HepG2 (cell line): ENCODE data around the gene SLC27A1. TPM values are rescaled to one million over a fixed set of nuclear protein-coding genes. Genes with fewer than 3 reads are reported as not detected.

Source experiments
- PHB2 ChIP-seq: fragments of 450-650 bp; IDR thresholded peaks from 2 replicates; pipeline ENCODE4 v1.6.1; 2018; ENCODE audit not compliant: partially characterized antibody
- ZNF24 ChIP-seq: fragments of 450-650 bp; IDR thresholded peaks from 2 replicates; pipeline ENCODE4 v1.6.1; 2017; ENCODE audit warnings: antibody characterized with exemption, mild to moderate bottlenecking
- ZNF292 ChIP-seq: sonication (generic); formaldehyde crosslinking; IDR thresholded peaks from 2 replicates; pipeline ENCODE4 v1.8.1; 2022; ENCODE audit warnings: mild to moderate bottlenecking, low read depth, missing genetic modification reagents, borderline replicate concordance
- ZNF33A ChIP-seq: sonication (generic); formaldehyde crosslinking; IDR thresholded peaks from 2 replicates; pipeline ENCODE4 v1.5.1; 2020; ENCODE audit warnings: missing genetic modification reagents, mild to moderate bottlenecking, moderate library complexity, borderline replicate concordance
- ZNF570 ChIP-seq: sonication (generic); formaldehyde crosslinking; IDR thresholded peaks from 2 replicates; pipeline ENCODE4 v1.4.0; 2020; ENCODE audit warnings: mild to moderate bottlenecking, missing genetic modification reagents, borderline replicate concordance
- polyA plus RNA-seq, 8 experiments: library from polyadenylated mRNA; depleted of rRNA in 3 of 8; stranded (reverse) in 7 of 8; unstranded in 1 of 8; fragments of >200 nt; fragmentation: Illumina TruSeq in 4 of 8; extraction: Trizol in 4 of 8; gene quantifications; 2 replicates each; pipeline versions ENCODE4 v1.2.1 to v1.2.3, GENCODE V29; 2011 to 2016; ENCODE audit warnings: low read depth in 4 of 8, missing spikeins in 1 of 8, mixed read lengths in 1 of 8; ENCODE audit not compliant: insufficient read depth in 1 of 8
- total RNA-seq, 5 experiments: library from RNA; depleted of rRNA; stranded (reverse); fragments of >200 nt; fragmentation: Illumina TruSeq; extraction: Trizol; gene quantifications; 2 replicates each; pipeline ENCODE4 v1.2.3, GENCODE V29; 2016; ENCODE audit warnings: low read depth in 1 of 5
- TF ChIP-seq, protein P1 (sequence below): sonication (generic); formaldehyde crosslinking; IDR thresholded peaks from 2 replicates; pipeline ENCODE4 v1.5.1; 2020; ENCODE audit warnings: mild to moderate bottlenecking, moderate library complexity, missing genetic modification reagents
- TF ChIP-seq, protein P2 (sequence below): sonication (generic); formaldehyde crosslinking; IDR thresholded peaks from 2 replicates; pipeline ENCODE4 v1.4.0; 2020; ENCODE audit warnings: missing genetic modification reagents, borderline replicate concordance
- TF ChIP-seq, protein P3 (sequence below): sonication (generic); formaldehyde crosslinking; IDR thresholded peaks from 2 replicates; pipeline ENCODE4 v1.4.0; 2020; ENCODE audit warnings: missing genetic modification reagents
- TF ChIP-seq, protein P4 (sequence below), 2 experiments: IDR thresholded peaks; 2 replicates each; pipeline ENCODE4 v1.6.1; 2011 to 2012; ENCODE audit warnings: low read length in 2 of 2, borderline replicate concordance in 1 of 2, low read depth in 1 of 2, mild to moderate bottlenecking in 1 of 2, moderate library complexity in 1 of 2

The SLC27A1 gene
- total and polyA plus RNA-seq, 2 of the 13 experiments (the other 11 are each of a cell fraction or from before 2014, with no cell fraction given), result 4.1 to 8.8 TPM

DNA sequence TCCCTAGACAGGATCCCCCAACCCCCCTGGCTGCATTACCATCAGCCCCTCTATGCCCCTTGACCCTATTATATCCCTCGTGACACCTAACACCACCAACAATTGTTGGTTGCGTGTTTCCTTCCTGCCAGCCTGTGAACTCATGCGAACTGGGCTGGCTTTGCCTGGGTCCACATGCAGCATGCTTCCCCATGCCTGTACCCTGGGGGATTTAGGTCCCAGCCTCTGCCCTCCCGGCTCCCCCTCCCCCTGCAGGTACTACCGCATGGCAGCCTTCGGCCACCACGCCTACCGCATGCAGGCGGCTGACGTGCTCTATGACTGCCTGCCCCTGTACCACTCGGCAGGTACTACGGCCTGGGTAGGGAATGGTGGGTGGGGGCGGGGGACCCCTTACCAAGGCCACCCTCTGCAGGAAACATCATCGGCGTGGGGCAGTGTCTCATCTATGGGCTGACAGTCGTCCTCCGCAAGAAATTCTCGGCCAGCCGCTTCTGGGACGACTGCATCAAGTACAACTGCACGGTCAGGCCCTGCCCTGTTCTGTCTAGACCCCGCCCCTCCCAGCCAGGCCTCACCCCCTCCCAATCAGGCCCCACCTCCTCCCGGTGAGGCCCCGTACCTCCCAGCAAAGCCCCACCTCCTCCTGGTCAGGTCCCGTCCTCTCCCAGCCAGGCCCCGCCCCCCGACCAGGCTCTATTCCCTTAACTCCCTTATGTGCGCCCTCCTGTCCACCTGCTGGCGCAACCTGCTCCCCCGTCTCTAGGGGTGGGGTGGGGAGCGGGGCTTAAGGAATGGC is 18.5 kb downstream of the SLC27A1 start (continued):
- TF ChIP-seq, protein P1, sequence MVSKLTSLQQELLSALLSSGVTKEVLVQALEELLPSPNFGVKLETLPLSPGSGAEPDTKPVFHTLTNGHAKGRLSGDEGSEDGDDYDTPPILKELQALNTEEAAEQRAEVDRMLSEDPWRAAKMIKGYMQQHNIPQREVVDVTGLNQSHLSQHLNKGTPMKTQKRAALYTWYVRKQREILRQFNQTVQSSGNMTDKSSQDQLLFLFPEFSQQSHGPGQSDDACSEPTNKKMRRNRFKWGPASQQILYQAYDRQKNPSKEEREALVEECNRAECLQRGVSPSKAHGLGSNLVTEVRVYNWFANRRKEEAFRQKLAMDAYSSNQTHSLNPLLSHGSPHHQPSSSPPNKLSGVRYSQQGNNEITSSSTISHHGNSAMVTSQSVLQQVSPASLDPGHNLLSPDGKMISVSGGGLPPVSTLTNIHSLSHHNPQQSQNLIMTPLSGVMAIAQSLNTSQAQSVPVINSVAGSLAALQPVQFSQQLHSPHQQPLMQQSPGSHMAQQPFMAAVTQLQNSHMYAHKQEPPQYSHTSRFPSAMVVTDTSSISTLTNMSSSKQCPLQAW (CRISPR knock-in tag), result peak; percentile 42; the same call in 1 of the 2 replicates
- TF ChIP-seq ZNF570 (CRISPR knock-in tag) (no peak), PHB2 (no peak), ZNF292 (CRISPR knock-in tag) (0 out of 2 replicates have a peak, but pooled peaks have one; percentile 27), ZNF33A (no peak), ZNF24 (no peak)
- TF ChIP-seq, protein P2, sequence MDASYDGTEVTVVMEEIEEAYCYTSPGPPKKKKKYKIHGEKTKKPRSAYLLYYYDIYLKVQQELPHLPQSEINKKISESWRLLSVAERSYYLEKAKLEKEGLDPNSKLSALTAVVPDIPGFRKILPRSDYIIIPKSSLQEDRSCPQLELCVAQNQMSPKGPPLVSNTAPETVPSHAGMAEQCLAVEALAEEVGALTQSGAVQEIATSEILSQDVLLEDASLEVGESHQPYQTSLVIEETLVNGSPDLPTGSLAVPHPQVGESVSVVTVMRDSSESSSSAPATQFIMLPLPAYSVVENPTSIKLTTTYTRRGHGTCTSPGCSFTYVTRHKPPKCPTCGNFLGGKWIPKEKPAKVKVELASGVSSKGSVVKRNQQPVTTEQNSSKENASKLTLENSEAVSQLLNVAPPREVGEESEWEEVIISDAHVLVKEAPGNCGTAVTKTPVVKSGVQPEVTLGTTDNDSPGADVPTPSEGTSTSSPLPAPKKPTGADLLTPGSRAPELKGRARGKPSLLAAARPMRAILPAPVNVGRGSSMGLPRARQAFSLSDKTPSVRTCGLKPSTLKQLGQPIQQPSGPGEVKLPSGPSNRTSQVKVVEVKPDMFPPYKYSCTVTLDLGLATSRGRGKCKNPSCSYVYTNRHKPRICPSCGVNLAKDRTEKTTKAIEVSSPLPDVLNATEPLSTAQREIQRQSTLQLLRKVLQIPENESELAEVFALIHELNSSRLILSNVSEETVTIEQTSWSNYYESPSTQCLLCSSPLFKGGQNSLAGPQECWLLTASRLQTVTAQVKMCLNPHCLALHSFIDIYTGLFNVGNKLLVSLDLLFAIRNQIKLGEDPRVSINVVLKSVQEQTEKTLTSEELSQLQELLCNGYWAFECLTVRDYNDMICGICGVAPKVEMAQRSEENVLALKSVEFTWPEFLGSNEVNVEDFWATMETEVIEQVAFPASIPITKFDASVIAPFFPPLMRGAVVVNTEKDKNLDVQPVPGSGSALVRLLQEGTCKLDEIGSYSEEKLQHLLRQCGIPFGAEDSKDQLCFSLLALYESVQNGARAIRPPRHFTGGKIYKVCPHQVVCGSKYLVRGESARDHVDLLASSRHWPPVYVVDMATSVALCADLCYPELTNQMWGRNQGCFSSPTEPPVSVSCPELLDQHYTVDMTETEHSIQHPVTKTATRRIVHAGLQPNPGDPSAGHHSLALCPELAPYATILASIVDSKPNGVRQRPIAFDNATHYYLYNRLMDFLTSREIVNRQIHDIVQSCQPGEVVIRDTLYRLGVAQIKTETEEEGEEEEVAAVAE (CRISPR knock-in tag), result no peak
- TF ChIP-seq, protein P3, sequence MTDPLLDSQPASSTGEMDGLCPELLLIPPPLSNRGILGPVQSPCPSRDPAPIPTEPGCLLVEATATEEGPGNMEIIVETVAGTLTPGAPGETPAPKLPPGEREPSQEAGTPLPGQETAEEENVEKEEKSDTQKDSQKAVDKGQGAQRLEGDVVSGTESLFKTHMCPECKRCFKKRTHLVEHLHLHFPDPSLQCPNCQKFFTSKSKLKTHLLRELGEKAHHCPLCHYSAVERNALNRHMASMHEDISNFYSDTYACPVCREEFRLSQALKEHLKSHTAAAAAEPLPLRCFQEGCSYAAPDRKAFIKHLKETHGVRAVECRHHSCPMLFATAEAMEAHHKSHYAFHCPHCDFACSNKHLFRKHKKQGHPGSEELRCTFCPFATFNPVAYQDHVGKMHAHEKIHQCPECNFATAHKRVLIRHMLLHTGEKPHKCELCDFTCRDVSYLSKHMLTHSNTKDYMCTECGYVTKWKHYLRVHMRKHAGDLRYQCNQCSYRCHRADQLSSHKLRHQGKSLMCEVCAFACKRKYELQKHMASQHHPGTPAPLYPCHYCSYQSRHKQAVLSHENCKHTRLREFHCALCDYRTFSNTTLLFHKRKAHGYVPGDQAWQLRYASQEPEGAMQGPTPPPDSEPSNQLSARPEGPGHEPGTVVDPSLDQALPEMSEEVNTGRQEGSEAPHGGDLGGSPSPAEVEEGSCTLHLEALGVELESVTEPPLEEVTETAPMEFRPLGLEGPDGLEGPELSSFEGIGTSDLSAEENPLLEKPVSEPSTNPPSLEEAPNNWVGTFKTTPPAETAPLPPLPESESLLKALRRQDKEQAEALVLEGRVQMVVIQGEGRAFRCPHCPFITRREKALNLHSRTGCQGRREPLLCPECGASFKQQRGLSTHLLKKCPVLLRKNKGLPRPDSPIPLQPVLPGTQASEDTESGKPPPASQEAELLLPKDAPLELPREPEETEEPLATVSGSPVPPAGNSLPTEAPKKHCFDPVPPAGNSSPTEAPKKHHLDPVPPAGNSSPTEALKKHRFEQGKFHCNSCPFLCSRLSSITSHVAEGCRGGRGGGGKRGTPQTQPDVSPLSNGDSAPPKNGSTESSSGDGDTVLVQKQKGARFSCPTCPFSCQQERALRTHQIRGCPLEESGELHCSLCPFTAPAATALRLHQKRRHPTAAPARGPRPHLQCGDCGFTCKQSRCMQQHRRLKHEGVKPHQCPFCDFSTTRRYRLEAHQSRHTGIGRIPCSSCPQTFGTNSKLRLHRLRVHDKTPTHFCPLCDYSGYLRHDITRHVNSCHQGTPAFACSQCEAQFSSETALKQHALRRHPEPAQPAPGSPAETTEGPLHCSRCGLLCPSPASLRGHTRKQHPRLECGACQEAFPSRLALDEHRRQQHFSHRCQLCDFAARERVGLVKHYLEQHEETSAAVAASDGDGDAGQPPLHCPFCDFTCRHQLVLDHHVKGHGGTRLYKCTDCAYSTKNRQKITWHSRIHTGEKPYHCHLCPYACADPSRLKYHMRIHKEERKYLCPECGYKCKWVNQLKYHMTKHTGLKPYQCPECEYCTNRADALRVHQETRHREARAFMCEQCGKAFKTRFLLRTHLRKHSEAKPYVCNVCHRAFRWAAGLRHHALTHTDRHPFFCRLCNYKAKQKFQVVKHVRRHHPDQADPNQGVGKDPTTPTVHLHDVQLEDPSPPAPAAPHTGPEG, result no peak
- TF ChIP-seq, protein P4, sequence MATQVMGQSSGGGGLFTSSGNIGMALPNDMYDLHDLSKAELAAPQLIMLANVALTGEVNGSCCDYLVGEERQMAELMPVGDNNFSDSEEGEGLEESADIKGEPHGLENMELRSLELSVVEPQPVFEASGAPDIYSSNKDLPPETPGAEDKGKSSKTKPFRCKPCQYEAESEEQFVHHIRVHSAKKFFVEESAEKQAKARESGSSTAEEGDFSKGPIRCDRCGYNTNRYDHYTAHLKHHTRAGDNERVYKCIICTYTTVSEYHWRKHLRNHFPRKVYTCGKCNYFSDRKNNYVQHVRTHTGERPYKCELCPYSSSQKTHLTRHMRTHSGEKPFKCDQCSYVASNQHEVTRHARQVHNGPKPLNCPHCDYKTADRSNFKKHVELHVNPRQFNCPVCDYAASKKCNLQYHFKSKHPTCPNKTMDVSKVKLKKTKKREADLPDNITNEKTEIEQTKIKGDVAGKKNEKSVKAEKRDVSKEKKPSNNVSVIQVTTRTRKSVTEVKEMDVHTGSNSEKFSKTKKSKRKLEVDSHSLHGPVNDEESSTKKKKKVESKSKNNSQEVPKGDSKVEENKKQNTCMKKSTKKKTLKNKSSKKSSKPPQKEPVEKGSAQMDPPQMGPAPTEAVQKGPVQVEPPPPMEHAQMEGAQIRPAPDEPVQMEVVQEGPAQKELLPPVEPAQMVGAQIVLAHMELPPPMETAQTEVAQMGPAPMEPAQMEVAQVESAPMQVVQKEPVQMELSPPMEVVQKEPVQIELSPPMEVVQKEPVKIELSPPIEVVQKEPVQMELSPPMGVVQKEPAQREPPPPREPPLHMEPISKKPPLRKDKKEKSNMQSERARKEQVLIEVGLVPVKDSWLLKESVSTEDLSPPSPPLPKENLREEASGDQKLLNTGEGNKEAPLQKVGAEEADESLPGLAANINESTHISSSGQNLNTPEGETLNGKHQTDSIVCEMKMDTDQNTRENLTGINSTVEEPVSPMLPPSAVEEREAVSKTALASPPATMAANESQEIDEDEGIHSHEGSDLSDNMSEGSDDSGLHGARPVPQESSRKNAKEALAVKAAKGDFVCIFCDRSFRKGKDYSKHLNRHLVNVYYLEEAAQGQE (IDR thresholded peaks at IDR 0.05; ENCODE audit: borderline replicate concordance in 1 of 2, low read depth in 1 of 2, low read length in 2 of 2), result no peak
